DND-41 (cell line): ENCODE measurements around the gene ZNF609.
A peak's percentile ranks its signal among the peaks of the same experiment; 100 is the strongest.

ENCODE experiments used
- ATAC-seq: fragments of 200-7000 bp; cut with Tn5 transposase; 3 replicates; pipeline ENCODE4 v1.9.1; 2021; ENCODE audit warnings: low read depth; ENCODE audit not compliant: insufficient read depth
- DNase-seq: peaks from one replicate; pipeline ENCODE4 v3.0.0-alpha.2; 2020
- H2AFZ ChIP-seq: 2 replicates; pipeline ENCODE4 v1.6.0; 2012; ENCODE audit warnings: low read depth, low read length
- H3K27ac ChIP-seq: 2 replicates; pipeline ENCODE4 v1.5.1; 2012; ENCODE audit warnings: low read length, inconsistent platforms
- H3K27me3 ChIP-seq: fragments of 200-600 bp; sonication (generic); 2 replicates; pipeline ENCODE4 v1.6.0; 2012; ENCODE audit warnings: low read length, mild to moderate bottlenecking, inconsistent platforms; ENCODE audit not compliant: insufficient read depth, poor library complexity
- H3K36me3 ChIP-seq: 2 replicates; pipeline ENCODE4 v1.5.1; 2012; ENCODE audit warnings: low read length, inconsistent platforms; ENCODE audit not compliant: insufficient read depth
- H3K4me1 ChIP-seq: 2 replicates; pipeline ENCODE4 v1.5.1; 2012; ENCODE audit warnings: mild to moderate bottlenecking, low read length; ENCODE audit not compliant: insufficient read depth
- H3K4me2 ChIP-seq: 2 replicates; pipeline ENCODE4 v1.6.0; 2012; ENCODE audit warnings: mild to moderate bottlenecking, moderate library complexity, low read length, inconsistent platforms; ENCODE audit not compliant: insufficient read depth
- H3K4me3 ChIP-seq, 2 experiments: fragments of 200-600 bp in 1 of 2; shearing (Covaris generic) in 1 of 2; 2 replicates each; pipeline ENCODE4 v1.5.1; 2012 to 2016; ENCODE audit warnings: inconsistent platforms in 2 of 2, low read length in 2 of 2, mild to moderate bottlenecking in 2 of 2, low read depth in 1 of 2, moderate library complexity in 1 of 2
- H3K79me2 ChIP-seq: 2 replicates; pipeline ENCODE4 v1.6.0; 2012; ENCODE audit warnings: low read length, inconsistent platforms; ENCODE audit not compliant: insufficient read depth
- H3K9ac ChIP-seq: 2 replicates; pipeline ENCODE4 v1.6.0; 2012; ENCODE audit warnings: low read depth, mild to moderate bottlenecking, inconsistent platforms, low read length, moderate library complexity
- H3K9me3 ChIP-seq: 2 replicates; pipeline ENCODE4 v1.5.1; 2012; ENCODE audit warnings: low read length, moderate library complexity, mild to moderate bottlenecking, inconsistent platforms; ENCODE audit not compliant: insufficient read depth, severe bottlenecking
- H4K20me1 ChIP-seq: 2 replicates; pipeline ENCODE4 v1.6.0; 2012; ENCODE audit warnings: low read length; ENCODE audit not compliant: insufficient read depth
- EZH2 ChIP-seq: IDR thresholded peaks from 3 replicates; pipeline ENCODE4 v1.6.1; 2012; ENCODE audit warnings: borderline replicate concordance, low read depth, mild to moderate bottlenecking, moderate library complexity, low read length, inconsistent platforms; ENCODE audit not compliant: severe bottlenecking
- TF ChIP-seq, protein P1 (sequence below): IDR thresholded peaks from 2 replicates; pipeline ENCODE4 v1.5.1; 2012; ENCODE audit warnings: borderline replicate concordance, low read length, moderate library complexity, mild to moderate bottlenecking; ENCODE audit not compliant: poor library complexity, severe bottlenecking; ENCODE audit errors: extremely low read depth

Gene ZNF609

DNA sequence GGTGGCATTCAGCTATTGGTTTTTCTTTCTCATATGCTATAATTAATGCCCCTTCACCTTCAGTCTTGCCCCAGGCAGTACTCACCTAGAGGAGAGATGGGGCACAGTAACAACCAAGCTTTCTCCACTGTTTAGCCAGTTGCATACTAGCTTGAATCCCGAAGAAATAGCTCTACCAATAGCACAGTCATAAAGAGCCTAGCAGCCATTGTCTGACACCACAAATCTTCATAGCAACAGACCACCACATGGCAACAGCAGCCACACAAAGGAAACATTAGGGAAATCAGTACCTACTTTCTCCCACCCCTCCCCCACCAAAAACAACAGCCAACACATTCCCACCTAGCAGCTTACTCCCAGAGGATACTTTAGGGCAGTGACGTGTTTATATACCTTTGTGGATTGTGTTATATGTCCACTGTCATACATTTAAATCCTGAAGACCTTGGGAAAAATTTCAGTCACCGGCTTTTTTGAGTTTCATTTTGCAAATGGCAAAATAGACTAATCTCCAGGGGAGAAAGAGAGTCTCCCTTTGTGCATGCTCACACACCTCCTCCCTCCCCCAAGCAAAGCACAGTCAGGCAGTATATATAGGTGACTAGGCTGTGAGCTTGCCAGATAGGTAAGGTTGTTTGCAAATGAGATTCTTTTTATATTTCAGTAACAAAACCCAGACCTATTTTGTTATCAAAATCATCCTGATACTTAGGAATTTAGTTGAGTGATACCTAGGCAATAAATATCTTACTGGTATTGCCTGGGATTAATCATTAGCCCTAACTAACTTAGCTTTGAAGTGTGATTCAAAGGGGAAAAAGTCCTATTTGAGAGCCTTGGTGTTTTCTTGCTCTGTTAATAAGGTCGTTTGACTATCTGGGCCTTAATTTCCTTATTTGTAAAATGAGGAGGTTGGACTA lies 174.5 kb downstream of the ZNF609 start:
- peak; percentile 43 for DNase-seq
- H3K27ac ChIP-seq, result peak overlapping the region; percentile 50
- peaks cover 31% of the 10 kb centered on the region for H3K4me1 ChIP-seq
- 0 out of 2 replicates have a peak, but pooled peaks cover 3% of the 10 kb centered on the region for H4K20me1 ChIP-seq
- no peaks in the 10 kb centered on the region for H3K27me3 ChIP-seq
- peak; percentile 56 for ATAC-seq
- H3K4me2 ChIP-seq, result peak overlapping the region; percentile 20; the same call in 1 of the 2 replicates
- peaks cover 55% of the 10 kb centered on the region for H3K79me2 ChIP-seq
- H3K36me3 ChIP-seq, result peaks cover 25% of the 10 kb centered on the region; the same call in 1 of the 2 replicates
- H2AFZ ChIP-seq, result no peak overlapping the region
- no peak overlapping the region for H3K4me3 ChIP-seq
- no peak for TF ChIP-seq EZH2
- TF ChIP-seq, protein P1, sequence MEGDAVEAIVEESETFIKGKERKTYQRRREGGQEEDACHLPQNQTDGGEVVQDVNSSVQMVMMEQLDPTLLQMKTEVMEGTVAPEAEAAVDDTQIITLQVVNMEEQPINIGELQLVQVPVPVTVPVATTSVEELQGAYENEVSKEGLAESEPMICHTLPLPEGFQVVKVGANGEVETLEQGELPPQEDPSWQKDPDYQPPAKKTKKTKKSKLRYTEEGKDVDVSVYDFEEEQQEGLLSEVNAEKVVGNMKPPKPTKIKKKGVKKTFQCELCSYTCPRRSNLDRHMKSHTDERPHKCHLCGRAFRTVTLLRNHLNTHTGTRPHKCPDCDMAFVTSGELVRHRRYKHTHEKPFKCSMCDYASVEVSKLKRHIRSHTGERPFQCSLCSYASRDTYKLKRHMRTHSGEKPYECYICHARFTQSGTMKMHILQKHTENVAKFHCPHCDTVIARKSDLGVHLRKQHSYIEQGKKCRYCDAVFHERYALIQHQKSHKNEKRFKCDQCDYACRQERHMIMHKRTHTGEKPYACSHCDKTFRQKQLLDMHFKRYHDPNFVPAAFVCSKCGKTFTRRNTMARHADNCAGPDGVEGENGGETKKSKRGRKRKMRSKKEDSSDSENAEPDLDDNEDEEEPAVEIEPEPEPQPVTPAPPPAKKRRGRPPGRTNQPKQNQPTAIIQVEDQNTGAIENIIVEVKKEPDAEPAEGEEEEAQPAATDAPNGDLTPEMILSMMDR, result no peak
- peaks cover 4% of the 10 kb centered on the region for H3K9me3 ChIP-seq
- no peak overlapping the region for H3K9ac ChIP-seq

DNA sequence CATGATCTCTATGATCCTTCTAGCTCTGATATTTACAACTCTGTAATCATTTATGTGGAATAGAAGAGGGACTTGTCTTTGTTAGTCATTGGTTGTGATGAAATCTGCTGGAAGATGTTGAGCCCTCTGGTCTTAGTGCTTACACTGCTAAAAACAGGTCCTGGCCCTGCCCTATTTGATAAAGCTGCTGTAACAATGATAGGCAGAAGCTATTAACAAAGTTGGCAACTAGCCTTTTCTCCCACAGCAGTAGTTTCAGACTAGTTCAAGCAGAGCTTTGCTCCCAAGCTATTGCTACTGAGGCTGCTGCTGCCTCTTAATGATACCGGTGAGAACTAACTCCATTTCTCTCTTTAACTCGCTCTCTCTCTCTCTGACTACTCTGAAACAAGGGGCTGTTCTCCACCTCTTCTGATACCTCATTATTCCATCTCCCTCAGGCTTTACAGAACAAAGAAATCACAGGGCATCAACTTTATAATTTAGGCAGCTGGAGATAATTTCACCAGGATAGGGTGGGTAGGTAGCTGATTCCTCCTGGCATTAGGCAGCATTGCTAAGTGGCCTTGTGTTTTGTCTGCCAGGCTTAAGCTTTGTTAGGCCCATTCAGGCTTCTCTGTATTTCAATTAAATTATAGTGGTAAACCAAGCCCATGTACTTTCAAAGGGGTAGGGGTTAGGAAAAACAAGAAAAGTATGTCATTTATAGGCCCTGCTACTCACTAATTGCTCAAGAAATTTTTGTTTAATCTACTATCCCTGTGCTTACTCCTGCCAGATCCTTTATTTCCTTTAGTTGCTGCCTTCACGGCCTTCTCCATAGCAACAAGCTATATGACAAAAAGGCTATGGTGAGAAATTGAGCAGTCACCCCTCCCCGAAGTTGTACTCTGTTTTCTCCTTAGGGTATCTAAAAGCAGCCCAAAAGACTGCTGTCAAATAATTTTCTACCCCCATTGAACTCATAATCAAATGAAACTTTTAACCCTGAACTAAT lies 175.4 kb downstream of the ZNF609 start:
- Histone ChIP-seq H3K4me1 (peaks cover 31% of the 10 kb centered on the region), H3K9me3 (peaks cover 4% of the 10 kb centered on the region), H3K79me2 (peaks cover 59% of the 10 kb centered on the region), H3K36me3 (peaks cover 25% of the 10 kb centered on the region; the same call in 1 of the 2 replicates), H4K20me1 (0 out of 2 replicates have a peak, but pooled peaks cover 3% of the 10 kb centered on the region), H2AFZ (no peak overlapping the region), H3K27me3 (no peaks in the 10 kb centered on the region), H3K4me2 (no peak overlapping the region), H3K27ac (no peak overlapping the region), H3K4me3 (no peak overlapping the region), H3K9ac (no peak overlapping the region)
- no peak for TF ChIP-seq EZH2
- TF ChIP-seq, protein P1, result no peak
- ATAC-seq, result no peak
- no peak for DNase-seq

GRCh38 chr15:64636556-64636955 lies 176.2 kb downstream of the ZNF609 start:
- H3K27me3 ChIP-seq, result no peaks in the 10 kb centered on the region
- peaks cover 27% of the 10 kb centered on the region; the same call in 1 of the 2 replicates for H3K36me3 ChIP-seq
- H3K27ac ChIP-seq, result no peak overlapping the region
- H2AFZ ChIP-seq, result no peak overlapping the region
- H3K79me2 ChIP-seq, result peaks cover 57% of the 10 kb centered on the region
- peaks cover 31% of the 10 kb centered on the region for H3K4me1 ChIP-seq
- ATAC-seq, result no peak
- no peak overlapping the region for H3K4me3 ChIP-seq
- DNase-seq, result no peak
- no peak for TF ChIP-seq EZH2
- TF ChIP-seq, protein P1, result no peak
- H4K20me1 ChIP-seq, result 0 out of 2 replicates have a peak, but pooled peaks cover 3% of the 10 kb centered on the region
- no peak overlapping the region for H3K4me2 ChIP-seq
- no peak overlapping the region for H3K9ac ChIP-seq
- H3K9me3 ChIP-seq, result peaks cover 4% of the 10 kb centered on the region
